ENCODE measurements around the gene PTPRR. TPM values are rescaled to one million over a fixed set of nuclear protein-coding genes. Genes with fewer than 3 reads are reported as not detected.
A peak's percentile ranks its signal among the peaks of the same experiment; 100 is the strongest.

Gene PTPRR
- total and polyA plus RNA-seq, 12 donors: 0.20 to 1.7 (median 0.74) TPM

DNA sequence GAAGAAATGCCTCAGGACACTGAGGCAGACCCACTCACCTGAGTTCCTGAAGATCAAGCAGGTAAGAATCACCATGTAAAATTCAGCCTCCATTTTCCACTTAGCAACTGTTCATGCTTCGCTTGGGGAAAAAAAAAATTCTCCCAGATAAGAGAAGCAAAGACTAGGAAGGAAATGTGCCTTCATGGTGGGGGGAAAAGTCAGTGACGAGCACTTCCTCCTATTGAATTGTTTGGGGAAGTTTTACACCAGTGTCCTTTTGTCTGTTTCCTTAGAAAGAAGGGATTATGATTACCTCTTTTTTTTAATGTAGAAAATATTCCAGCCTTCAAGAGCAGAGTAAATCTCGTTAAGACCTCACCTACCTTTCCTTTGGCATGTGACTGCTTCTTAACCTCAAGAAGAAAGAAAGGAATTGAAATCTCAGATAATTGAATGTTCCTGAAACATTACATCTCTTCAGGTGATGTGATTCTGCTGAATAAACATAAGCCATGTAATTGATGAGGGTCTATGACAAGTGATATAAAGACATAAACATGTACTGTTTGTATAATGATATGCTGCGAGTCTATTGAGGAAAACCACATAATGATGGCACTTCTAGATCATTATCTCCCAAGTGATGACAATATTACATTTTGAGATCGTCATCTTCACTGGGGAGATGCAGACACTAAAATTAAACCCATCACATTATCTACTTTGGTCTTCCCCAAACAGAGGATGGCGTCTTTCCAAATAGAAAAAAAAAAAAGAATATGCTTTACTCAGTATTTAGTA lies 283.0 kb downstream of the PTPRR start, which contains the start of gene PTPRB:
Gene PTPRB, minus strand, starts transcription at position 127 of the 783 bp plus-strand sequence. Its CDS starts 34 bp downstream, at position 93.
- peak in 1 of 2 donors; percentile 25 for DNase-seq
- peaks cover 0 to 4% (median 0%) of the 10 kb centered on the region in 9 donors for H3K36me3 ChIP-seq
- peak in 6 of 8 donors; percentile 42 to 78 (median 64) for ATAC-seq
- H3K27ac ChIP-seq: peak within 1 kb of the TSS; percentile 37 to 91 (median 78)
- H3K4me3 ChIP-seq: peak within 1 kb of the TSS; percentile 18 to 58 (median 45)
- peaks cover 0 to 38% (median 3%) of the 10 kb centered on the region in 9 donors for H3K4me1 ChIP-seq
- no peaks in the 10 kb centered on the region for H3K9me3 ChIP-seq
- intact Hi-C loops (cut with DNase I): no loop called here
- TF ChIP-seq, protein P1, sequence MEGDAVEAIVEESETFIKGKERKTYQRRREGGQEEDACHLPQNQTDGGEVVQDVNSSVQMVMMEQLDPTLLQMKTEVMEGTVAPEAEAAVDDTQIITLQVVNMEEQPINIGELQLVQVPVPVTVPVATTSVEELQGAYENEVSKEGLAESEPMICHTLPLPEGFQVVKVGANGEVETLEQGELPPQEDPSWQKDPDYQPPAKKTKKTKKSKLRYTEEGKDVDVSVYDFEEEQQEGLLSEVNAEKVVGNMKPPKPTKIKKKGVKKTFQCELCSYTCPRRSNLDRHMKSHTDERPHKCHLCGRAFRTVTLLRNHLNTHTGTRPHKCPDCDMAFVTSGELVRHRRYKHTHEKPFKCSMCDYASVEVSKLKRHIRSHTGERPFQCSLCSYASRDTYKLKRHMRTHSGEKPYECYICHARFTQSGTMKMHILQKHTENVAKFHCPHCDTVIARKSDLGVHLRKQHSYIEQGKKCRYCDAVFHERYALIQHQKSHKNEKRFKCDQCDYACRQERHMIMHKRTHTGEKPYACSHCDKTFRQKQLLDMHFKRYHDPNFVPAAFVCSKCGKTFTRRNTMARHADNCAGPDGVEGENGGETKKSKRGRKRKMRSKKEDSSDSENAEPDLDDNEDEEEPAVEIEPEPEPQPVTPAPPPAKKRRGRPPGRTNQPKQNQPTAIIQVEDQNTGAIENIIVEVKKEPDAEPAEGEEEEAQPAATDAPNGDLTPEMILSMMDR (IDR thresholded peaks at IDR 0.05): no peak
- H3K27me3 ChIP-seq: no peaks in the 10 kb centered on the region
- 56 to 63% methylated on average over 6 of the region's 6 CpGs for WGBS, 2 donors

DNA sequence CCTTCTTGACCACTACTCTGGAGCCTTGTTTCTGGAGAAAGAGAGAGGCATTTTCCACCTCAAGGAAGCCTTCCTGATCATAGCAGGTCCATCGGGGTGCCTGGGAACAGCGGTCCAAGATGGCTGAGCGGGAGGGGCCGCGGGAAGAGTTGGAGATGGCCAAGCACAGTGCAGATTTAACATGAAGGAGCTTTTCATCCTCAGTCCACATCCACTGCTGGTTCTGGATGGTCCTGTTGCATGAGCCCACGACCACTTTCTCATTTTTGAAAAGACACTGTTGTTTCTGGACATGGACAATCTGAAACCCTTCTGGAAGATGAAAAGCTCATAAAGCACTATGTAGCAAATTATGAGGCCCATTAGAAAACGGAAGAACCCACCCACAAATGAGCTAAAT lies 284.8 kb downstream of the PTPRR start:
- peak overlapping the region in 9 of 10 donors; percentile 21 to 58 (median 46) for H3K4me3 ChIP-seq
- H3K4me1 ChIP-seq: peaks cover 0 to 31% (median 3%) of the 10 kb centered on the region in 9 donors
- peak in 1 of 8 donors; percentile 58 for ATAC-seq
- H3K27me3 ChIP-seq: no peaks in the 10 kb centered on the region
- peaks cover 0 to 7% (median 0%) of the 10 kb centered on the region in 11 donors for H3K9me3 ChIP-seq
- H3K27ac ChIP-seq: peak overlapping the region in 9 of 10 donors; percentile 41 to 91 (median 81)
- intact Hi-C loops (cut with DNase I): no loop called here
- H3K36me3 ChIP-seq: peaks cover 0 to 11% (median 0%) of the 10 kb centered on the region in 9 donors
- no peak for DNase-seq
- WGBS, 2 donors: 75 to 76% methylated on average over 7 of the region's 7 CpGs
- TF ChIP-seq, protein P1 (IDR thresholded peaks at IDR 0.05): no peak

DNA sequence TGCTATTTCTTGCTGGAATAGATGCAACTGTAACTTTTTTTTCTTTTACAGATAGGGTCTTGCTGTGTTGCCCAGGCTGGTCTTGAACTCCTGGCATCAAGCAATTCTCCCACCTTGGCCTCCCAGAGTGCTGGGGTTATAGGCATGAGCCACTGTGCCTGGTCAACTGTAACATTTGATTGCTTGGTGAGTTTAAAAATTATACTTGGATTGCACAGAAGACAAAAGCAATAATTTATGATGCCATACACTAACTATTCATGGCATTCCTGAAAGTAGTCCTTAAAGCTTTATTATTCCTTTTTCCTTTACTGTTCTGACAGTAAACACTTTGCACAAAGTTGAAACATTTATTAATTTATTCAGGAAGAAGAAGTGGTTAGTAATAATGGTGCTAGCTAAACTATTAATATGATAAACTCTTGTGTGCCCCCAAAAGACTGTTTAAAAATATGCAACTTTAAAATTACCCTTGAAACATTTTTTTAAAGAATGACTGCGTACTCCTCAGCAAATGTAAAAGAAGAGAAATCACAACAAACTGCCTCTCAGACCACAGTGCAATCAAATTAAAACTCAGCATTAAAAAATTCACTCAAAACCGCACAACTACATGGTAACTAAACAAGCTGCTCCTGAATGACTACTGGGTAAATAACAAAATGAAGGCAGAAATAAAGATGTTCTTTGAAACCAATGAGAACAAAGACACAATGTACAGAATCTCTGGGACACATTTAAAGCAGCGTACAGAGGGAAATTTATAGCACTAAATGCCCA lies 291.6 kb downstream of the PTPRR start:
- Histone ChIP-seq H3K27ac (peak overlapping the region in 6 of 10 donors; percentile 0 to 74 (median 52)), H3K9me3 (peaks cover 0 to 7% (median 0%) of the 10 kb centered on the region in 11 donors), H3K4me1 (peaks cover 0 to 23% (median 3%) of the 10 kb centered on the region in 9 donors), H3K4me3 (peak overlapping the region in 3 of 10 donors; percentile 27 to 35 (median 33)), H3K36me3 (peaks cover 0 to 11% (median 0%) of the 10 kb centered on the region in 9 donors), H3K27me3 (no peaks in the 10 kb centered on the region)
- ATAC-seq (no peak), DNase-seq (no peak)
- intact Hi-C loops (cut with DNase I): loop anchor here in 1 of 10 donors (2.0 kb wide), 1 partner anchor 36 kb away; no protein-coding TSS in a partner anchor
- 80 to 84% methylated on average over 3 of the region's 3 CpGs for WGBS, 2 donors
- TF ChIP-seq, protein P1 (IDR thresholded peaks at IDR 0.05): no peak

DNA sequence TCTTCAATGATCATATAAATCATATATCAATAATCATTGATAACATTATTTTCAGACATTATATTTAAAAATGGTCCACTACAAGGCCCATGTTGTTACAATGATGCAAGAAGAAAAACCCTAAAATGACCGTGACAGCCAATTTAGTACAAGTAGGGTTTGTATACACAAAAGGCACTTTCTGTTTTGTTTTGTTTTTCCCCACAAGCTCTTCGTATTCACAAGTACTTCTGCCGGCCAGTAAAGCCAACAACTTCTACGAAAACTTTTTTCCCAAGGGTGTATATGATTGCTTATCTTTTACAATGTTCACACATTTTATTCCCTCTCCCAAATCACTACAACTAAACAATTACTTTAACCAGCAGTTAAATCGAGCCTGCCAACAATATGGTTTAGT lies 292.9 kb downstream of the PTPRR start:
- intact Hi-C loops (cut with DNase I): loop anchor here in 1 of 10 donors (2.0 kb wide), 1 partner anchor 35 kb away; no protein-coding TSS in a partner anchor
- peak overlapping the region in 9 of 10 donors; percentile 1 to 35 (median 27) for H3K4me3 ChIP-seq
- ATAC-seq: peak in 1 of 8 donors; percentile 62
- peak overlapping the region in 9 of 10 donors; percentile 0 to 74 (median 29) for H3K27ac ChIP-seq
- no peak for DNase-seq
- peaks cover 0 to 7% (median 0%) of the 10 kb centered on the region in 11 donors for H3K9me3 ChIP-seq
- peaks cover 0 to 8% (median 0%) of the 10 kb centered on the region in 9 donors for H3K36me3 ChIP-seq
- peaks cover 0 to 23% (median 3%) of the 10 kb centered on the region in 9 donors for H3K4me1 ChIP-seq
- TF ChIP-seq, protein P1 (IDR thresholded peaks at IDR 0.05): no peak
- H3K27me3 ChIP-seq: no peaks in the 10 kb centered on the region
- WGBS, 2 donors: 44 to 52% methylated on average over 5 of the region's 5 CpGs

Data from heart right ventricle (tissue), 16 donors.